ENCODE data around the gene PROK2.

PROK2 gene

GRCh38 chr3:71728632-71729342 lies 56.2 kb downstream of the PROK2 start:
- DNase-seq = peak; percentile 23

- no peak for DNase-seq
Observed at GRCh38 chr3:71726146-71726545, 58.8 kb downstream of the PROK2 start.

- no peak for DNase-seq
Observed at GRCh38 chr3:71725271-71725991, 59.5 kb downstream of the PROK2 start, which contains the start of gene EIF4E3. EIF4E3 (minus strand) TSS chr3:71725402; CDS start chr3:71725367, 35 bp downstream.

- DNase-seq = peak; percentile 13
Observed at GRCh38 chr3:71724584-71725270, 60.2 kb downstream of the PROK2 start.

- DNase-seq = no peak
Observed at GRCh38 chr3:71724171-71724453, 60.8 kb downstream of the PROK2 start.

GRCh38 chr3:71723452-71724170 lies 61.3 kb downstream of the PROK2 start:
- DNase-seq = peak; percentile 58

GRCh38 chr3:71722693-71723092 lies 62.3 kb downstream of the PROK2 start:
- DNase-seq = no peak
